ENCODE data around the gene STPG2. TPM values are rescaled to one million over a fixed set of nuclear protein-coding genes. Genes with fewer than 3 reads are reported as not detected.

STPG2 gene
- total and polyA plus RNA-seq, 2 donors (not counting 1 experiment from before 2014, with no cell fraction given) = 0.13 to 0.49 TPM

DNA sequence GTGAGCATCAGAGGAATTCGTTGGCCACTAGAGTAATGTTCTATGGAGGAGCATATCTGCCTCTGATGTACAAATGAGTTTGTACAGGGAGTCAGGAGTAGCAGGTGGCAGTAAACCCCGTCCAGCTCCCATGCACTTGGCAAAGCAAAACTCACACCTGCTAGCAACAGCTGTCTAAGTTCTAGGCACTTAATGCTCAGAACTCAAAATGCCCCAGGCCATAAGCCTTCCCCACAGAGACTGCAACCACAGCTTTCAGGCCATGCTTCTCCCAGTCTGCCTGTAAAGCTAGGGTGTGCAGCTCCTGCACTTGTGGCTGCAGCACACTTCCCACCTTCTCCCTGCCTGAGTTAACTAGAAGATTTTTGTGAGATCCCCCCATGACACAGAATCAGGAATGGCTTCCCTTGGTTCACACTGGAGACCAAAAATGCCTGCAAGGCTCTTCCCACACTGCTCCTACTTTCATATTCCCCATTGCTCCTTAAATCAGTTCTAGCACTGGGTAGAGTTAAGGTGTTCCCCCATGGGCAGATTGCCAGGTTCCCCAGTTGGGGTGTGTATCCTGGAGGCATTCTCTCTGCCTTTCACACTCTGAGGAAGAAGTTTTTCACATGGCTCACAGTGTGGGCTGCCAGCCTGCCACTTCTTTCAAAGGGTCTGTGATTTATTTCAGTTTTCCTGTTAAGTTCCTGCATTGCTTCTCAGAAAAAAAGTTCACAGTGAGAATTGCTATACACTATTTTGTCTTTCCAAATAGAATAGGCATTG lies 189.9 kb downstream of the STPG2 start:
- ATAC-seq (ENCODE audit: low read depth) = no peak
- H3K4me3 ChIP-seq (ENCODE audit: control extremely low read depth in 1 of 5, extremely low read depth in 1 of 5, insufficient read depth in 1 of 5, low read depth in 2 of 5, low read length in 4 of 5) = no peak overlapping the region
- 55% methylated on average over 2 of the region's 2 CpGs for WGBS (ENCODE audit: insufficient coverage)

GRCh38 chr4:97952763-97953162 lies 190.5 kb downstream of the STPG2 start:
- Histone ChIP-seq H3K27me3 (replicated peaks in 1 of 4; ENCODE audit: control extremely low read depth in 1 of 4, control insufficient read depth in 3 of 4, insufficient read depth in 4 of 4, low read length in 3 of 4) (no peaks in the 10 kb centered on the region), H3K79me2 (ENCODE audit: control insufficient read depth, insufficient read depth, low read length) (no peaks in the 10 kb centered on the region), H2AFZ (ENCODE audit: insufficient read depth, low read depth, low read length, poor library complexity, severe bottlenecking) (no peak overlapping the region), H3K4me3 (ENCODE audit: control extremely low read depth in 1 of 5, extremely low read depth in 1 of 5, insufficient read depth in 1 of 5, low read depth in 2 of 5, low read length in 4 of 5) (no peak overlapping the region), H3K4me1 (ENCODE audit: control insufficient read depth in 2 of 2, insufficient read depth in 2 of 2, low read length in 2 of 2) (no peaks in the 10 kb centered on the region), H3K4me2 (replicated peaks; ENCODE audit: low read depth, low read length, poor library complexity, severe bottlenecking) (no peak overlapping the region), H3K9ac (ENCODE audit: low read length) (no peak overlapping the region), H3K27ac (ENCODE audit: low read length in 2 of 2) (no peak overlapping the region), H3K36me3 (replicated peaks in 1 of 2; ENCODE audit: control extremely low read depth in 1 of 2, control insufficient read depth in 1 of 2, extremely low read depth in 1 of 2, insufficient read depth in 2 of 2, low read length in 1 of 2) (no peaks in the 10 kb centered on the region), H3K9me3 (ENCODE audit: control extremely low read depth in 1 of 3, control insufficient read depth in 2 of 3, insufficient read depth in 1 of 3, low read length in 2 of 3) (peaks cover 0 to 5% (median 1%) of the 10 kb centered on the region in 3 donors), H4K20me1 (ENCODE audit: control insufficient read depth, insufficient read depth, low read length, poor library complexity, severe bottlenecking) (no peaks in the 10 kb centered on the region)
- Mint-ChIP-seq H3K9me3 (ENCODE audit: insufficient read depth) (peaks cover 3% of the 10 kb centered on the region), H3K4me1 (no peaks in the 10 kb centered on the region), H3K27ac (no peak overlapping the region), H3K27me3 (no peaks in the 10 kb centered on the region), H3K4me3 (no peak overlapping the region)
- TF ChIP-seq, protein P1, sequence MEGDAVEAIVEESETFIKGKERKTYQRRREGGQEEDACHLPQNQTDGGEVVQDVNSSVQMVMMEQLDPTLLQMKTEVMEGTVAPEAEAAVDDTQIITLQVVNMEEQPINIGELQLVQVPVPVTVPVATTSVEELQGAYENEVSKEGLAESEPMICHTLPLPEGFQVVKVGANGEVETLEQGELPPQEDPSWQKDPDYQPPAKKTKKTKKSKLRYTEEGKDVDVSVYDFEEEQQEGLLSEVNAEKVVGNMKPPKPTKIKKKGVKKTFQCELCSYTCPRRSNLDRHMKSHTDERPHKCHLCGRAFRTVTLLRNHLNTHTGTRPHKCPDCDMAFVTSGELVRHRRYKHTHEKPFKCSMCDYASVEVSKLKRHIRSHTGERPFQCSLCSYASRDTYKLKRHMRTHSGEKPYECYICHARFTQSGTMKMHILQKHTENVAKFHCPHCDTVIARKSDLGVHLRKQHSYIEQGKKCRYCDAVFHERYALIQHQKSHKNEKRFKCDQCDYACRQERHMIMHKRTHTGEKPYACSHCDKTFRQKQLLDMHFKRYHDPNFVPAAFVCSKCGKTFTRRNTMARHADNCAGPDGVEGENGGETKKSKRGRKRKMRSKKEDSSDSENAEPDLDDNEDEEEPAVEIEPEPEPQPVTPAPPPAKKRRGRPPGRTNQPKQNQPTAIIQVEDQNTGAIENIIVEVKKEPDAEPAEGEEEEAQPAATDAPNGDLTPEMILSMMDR (IDR thresholded peaks at IDR 0.05) = no peak
- no peak for TF ChIP-seq EZH2 (IDR thresholded peaks at IDR 0.05; ENCODE audit: borderline replicate concordance, insufficient read depth, low read depth, low read length, poor library complexity, severe bottlenecking)
- DNase-seq (no peak), ATAC-seq (ENCODE audit: low read depth) (no peak)
- ChIA-PET POLR2A (no interaction called here), CTCF (no interaction called here)
- WGBS (ENCODE audit: insufficient coverage) = 77% methylated on average over 2 of the region's 3 CpGs
- intact Hi-C loops (cut with micrococcal nuclease) = no loop called here

More for the DNA sequence above, 189.9 kb downstream of the STPG2 start:
- Histone ChIP-seq H3K79me2 (ENCODE audit: control insufficient read depth, insufficient read depth, low read length) (no peaks in the 10 kb centered on the region), H3K27ac (ENCODE audit: low read length in 2 of 2) (no peak overlapping the region), H3K9me3 (ENCODE audit: control extremely low read depth in 1 of 3, control insufficient read depth in 2 of 3, insufficient read depth in 1 of 3, low read length in 2 of 3) (peaks cover 0 to 5% (median 1%) of the 10 kb centered on the region in 3 donors), H3K9ac (ENCODE audit: low read length) (no peak overlapping the region), H3K4me2 (replicated peaks; ENCODE audit: low read depth, low read length, poor library complexity, severe bottlenecking) (no peak overlapping the region), H3K36me3 (replicated peaks in 1 of 2; ENCODE audit: control extremely low read depth in 1 of 2, control insufficient read depth in 1 of 2, extremely low read depth in 1 of 2, insufficient read depth in 2 of 2, low read length in 1 of 2) (no peaks in the 10 kb centered on the region), H2AFZ (ENCODE audit: insufficient read depth, low read depth, low read length, poor library complexity, severe bottlenecking) (no peak overlapping the region), H4K20me1 (ENCODE audit: control insufficient read depth, insufficient read depth, low read length, poor library complexity, severe bottlenecking) (no peaks in the 10 kb centered on the region), H3K27me3 (replicated peaks in 1 of 4; ENCODE audit: control extremely low read depth in 1 of 4, control insufficient read depth in 3 of 4, insufficient read depth in 4 of 4, low read length in 3 of 4) (no peaks in the 10 kb centered on the region), H3K4me1 (ENCODE audit: control insufficient read depth in 2 of 2, insufficient read depth in 2 of 2, low read length in 2 of 2) (no peaks in the 10 kb centered on the region)
- ChIA-PET CTCF (no interaction called here), POLR2A (no interaction called here)
- no peak overlapping the region for H3K27ac Mint-ChIP-seq
- no peak overlapping the region for H3K4me3 Mint-ChIP-seq
- H3K27me3 Mint-ChIP-seq = no peaks in the 10 kb centered on the region
- TF ChIP-seq, protein P1 (IDR thresholded peaks at IDR 0.05) = no peak
- TF ChIP-seq EZH2 (IDR thresholded peaks at IDR 0.05; ENCODE audit: borderline replicate concordance, insufficient read depth, low read depth, low read length, poor library complexity, severe bottlenecking) = no peak
- peaks cover 3% of the 10 kb centered on the region for H3K9me3 Mint-ChIP-seq (ENCODE audit: insufficient read depth)
- intact Hi-C loops (cut with micrococcal nuclease) = no loop called here
- no peak for DNase-seq
- H3K4me1 Mint-ChIP-seq = no peaks in the 10 kb centered on the region

All from B cell (primary cell).